Stimulated activated CD8-positive, alpha-beta memory T cell treated with anti-CD3 and anti-CD28 coated beads, Interleukin-12 subunit alpha, Interleukin-12 subunit beta, amount 100 ng/mL, for 1 hour (primary cell): Measurements from ENCODE around the gene GAS7.
"Not testable (repeated sequence)": the region's sequence is repeated elsewhere in the genome, so short reads cannot be mapped to it uniquely, and the experiment has no call there.

Experiments
- DNase-seq: peaks from one replicate; pipeline ENCODE4 v3.0.0-alpha.2; 2020; ENCODE audit warnings: low read depth

The GAS7 gene

GRCh38 chr17:10072556-10073425 is 125.6 kb downstream of the GAS7 start:
- DNase-seq = no peak

DNA sequence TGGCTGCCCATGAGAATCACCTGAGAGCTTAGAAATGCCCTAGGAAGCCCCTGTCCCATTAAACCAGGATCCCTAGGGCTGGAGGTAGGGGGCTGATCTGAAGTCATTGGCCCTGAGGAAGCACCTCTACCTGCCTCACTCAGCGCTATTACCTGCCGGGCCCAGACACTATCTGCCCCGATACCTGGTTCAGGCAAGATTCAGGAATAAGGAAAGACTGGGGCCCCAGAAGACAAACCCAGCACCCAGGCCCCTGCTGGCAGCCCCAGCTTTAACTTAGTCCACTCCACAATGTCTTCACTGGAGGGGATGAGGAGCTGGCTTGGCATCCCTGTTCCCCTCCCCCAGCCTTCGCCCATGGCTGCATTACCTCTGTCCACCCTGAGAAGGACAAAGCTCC is 126.3 kb downstream of the GAS7 start:
- no peak for DNase-seq

- DNase-seq = no peak
Observed at GRCh38 chr17:10071141-10071540, 127.3 kb downstream of the GAS7 start.

GRCh38 chr17:10070690-10071089 is 127.7 kb downstream of the GAS7 start:
- DNase-seq = no peak

DNA sequence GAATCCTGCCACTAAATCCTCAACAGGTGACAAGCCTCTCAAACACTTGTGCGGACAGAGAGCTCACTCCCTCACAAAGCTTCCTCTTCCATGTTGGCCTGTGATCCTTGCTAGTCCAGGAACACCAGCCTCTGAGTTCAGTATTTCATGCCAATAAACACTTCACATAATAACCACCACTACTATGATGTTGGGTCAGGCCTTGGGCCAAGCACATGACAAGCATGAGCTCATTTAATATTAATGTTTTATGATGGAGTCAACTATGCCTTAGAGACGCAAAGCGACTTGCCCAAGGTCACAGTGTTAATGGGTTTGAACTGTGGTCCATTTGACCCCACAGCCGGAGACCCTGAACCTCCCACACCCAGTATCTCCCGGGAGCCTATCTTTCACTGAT is 129.1 kb downstream of the GAS7 start:
- DNase-seq = no peak

GRCh38 chr17:10067446-10068143 is 130.8 kb downstream of the GAS7 start:
- no peak for DNase-seq

DNA sequence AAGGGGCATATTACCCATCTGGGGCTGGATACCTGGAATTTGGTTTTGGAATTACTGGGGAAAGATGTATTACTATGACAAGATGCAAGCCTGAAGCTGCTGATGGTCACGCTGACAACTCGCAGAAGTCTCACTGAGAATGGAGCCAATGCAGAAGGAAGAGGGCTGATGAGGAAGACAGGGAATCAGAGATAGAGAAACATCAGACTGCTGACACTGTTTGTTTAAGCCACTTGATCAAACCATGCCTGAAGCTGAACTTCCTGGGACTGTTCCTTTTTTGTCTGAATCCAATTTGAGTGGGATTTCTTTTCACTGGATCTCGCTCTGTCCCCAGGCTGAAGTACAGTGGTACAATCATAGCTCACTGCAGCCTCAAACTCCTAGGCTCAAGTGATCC is 133.9 kb downstream of the GAS7 start:
- no peak for DNase-seq

GRCh38 chr17:10063730-10064241 is 134.6 kb downstream of the GAS7 start:
- DNase-seq = no peak

DNA sequence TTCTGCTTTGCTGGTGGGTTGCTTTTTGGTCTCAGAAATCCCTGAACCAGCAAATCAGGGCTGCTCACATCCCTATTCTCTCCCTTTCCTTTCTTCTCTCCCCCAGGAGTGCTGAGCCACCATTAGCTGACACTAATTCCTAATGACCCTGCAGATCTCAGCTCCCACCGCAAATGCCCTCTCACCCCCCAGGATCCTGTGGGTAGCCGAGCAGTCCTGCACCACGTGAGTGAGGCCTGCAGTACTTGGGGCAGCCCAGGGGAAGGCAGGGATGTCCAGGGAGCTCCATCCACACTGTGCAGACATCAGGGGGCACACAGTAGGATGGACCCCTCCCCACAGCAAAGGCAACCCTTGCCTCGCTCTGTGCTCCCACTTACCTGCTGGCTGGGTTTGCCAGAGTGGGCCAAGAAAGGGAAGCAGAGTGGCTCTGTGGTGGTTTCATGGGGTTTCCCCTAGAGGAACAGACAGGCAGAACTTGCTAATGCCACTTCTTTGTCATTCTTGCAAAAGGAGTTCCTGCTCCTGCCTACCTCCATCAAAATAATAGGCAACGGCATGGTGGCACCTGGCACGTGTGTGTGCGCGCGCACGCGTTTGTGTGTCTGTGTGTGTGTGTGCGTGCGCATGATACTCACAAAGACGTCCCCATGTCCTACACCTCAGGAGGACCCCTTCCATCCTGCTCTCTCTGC is 135.6 kb downstream of the GAS7 start:
- no peak for DNase-seq

GRCh38 chr17:10061111-10061845 is 137.1 kb downstream of the GAS7 start:
- no peak for DNase-seq

- no peak for DNase-seq
Observed at GRCh38 chr17:10060526-10060925, 137.9 kb downstream of the GAS7 start.

- DNase-seq = no peak
Observed at GRCh38 chr17:10059684-10060211, 138.7 kb downstream of the GAS7 start.

DNA sequence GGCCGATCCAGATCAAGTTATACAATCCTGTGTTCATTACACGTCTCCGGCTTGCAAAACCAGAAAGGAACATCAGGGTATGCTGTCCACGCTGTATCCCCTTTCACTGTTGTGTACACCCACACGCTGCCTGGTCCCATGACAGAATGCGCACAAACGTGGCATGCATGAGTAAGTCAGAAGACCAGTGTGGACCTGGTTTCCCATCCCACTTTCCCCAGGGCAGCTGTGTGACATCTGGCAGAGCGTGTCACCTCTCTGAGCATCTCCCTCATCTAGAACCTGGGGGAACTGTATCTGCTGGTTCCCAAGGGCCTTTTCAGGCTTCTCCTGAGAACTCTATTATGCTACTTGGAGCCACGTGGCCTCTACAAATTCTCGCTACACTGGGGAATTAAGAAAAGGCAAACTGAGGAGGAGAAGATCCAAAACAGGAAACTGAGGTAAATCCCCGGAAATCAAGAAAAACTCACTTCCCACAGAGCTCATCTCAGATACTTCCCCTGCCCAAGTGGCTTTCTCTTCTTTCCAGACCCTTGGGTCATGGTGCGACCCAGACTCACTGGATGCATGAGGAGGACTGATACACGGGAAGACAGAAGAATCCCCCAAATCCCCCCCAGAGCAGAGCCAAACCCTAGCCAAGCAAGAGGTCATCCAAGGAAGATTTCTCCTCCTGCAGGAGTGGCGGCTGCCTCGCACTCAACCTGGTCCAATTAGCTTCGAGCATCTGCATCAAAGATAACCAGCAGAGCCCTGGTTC is 139.3 kb downstream of the GAS7 start:
- no peak for DNase-seq

GRCh38 chr17:10057466-10057865 is 140.9 kb downstream of the GAS7 start:
- DNase-seq = not testable (repeated sequence)

DNA sequence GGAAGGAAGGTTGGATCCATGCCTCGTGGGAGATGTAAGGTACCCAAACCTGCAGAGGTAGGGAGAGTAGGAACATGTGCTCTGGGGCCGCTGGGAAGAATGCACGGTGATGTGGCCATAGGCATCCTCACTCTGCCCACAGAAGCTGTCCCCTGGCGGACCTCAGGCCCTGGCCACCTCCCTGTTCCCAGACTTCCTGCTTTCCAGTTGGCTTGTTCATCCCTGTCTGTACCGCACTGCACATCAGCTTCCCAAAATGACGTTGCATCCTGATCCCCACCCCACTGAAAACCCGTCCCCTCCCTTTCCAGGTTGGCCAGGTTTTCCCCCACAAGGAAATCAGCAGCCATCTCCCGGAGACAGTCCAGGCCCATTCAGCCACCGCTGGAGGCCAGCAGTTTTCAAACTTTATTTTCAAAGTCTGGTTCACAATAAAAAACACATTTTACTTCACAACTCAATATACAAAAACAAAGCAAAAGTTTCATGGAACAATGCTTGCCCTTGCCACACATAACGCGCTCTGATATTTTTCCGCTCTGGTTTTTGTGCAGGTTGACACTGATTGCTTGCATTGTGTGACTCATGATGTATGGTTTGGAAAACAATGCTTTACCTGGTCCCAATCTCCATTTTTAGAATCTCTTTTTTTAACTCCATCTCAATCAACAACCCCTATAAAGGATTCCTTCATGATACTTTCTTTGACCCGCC is 143.0 kb downstream of the GAS7 start:
- no peak for DNase-seq

GRCh38 chr17:10053782-10054540 is 144.4 kb downstream of the GAS7 start:
- no peak for DNase-seq

GRCh38 chr17:10052106-10052813 is 146.1 kb downstream of the GAS7 start:
- no peak for DNase-seq

- no peak for DNase-seq
Observed at GRCh38 chr17:10051112-10051511, 147.3 kb downstream of the GAS7 start.

DNA sequence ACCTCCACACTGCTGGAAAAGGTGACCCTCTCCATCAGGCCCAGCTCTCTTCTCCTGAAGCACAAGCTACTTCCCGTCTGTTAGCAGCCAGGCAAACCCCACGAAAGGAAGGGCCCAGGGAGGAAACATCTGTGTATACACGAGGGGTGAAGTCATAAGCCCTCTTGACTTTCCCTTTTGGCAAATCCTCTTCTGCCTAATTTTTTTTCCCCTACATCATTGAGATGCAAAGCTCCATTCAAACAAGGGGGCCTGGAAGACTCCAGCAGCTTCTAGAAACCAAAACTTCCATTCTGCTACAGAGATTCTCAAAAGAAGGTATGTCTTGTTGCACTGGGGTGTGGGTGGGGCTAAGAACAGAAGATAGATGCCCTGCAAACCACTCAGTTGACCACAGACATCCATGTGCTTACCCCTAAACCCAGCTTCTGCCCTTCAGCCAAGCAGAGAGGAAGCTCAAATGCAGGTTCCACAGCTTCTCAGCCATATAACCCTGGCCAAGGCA is 147.8 kb downstream of the GAS7 start:
- DNase-seq = no peak
